ENCODE data around the gene G6PC1.
"Not testable (repeated sequence)": the region's sequence is repeated elsewhere in the genome, so short reads cannot be mapped to it uniquely, and the experiment has no call there.

Gene G6PC1

DNA sequence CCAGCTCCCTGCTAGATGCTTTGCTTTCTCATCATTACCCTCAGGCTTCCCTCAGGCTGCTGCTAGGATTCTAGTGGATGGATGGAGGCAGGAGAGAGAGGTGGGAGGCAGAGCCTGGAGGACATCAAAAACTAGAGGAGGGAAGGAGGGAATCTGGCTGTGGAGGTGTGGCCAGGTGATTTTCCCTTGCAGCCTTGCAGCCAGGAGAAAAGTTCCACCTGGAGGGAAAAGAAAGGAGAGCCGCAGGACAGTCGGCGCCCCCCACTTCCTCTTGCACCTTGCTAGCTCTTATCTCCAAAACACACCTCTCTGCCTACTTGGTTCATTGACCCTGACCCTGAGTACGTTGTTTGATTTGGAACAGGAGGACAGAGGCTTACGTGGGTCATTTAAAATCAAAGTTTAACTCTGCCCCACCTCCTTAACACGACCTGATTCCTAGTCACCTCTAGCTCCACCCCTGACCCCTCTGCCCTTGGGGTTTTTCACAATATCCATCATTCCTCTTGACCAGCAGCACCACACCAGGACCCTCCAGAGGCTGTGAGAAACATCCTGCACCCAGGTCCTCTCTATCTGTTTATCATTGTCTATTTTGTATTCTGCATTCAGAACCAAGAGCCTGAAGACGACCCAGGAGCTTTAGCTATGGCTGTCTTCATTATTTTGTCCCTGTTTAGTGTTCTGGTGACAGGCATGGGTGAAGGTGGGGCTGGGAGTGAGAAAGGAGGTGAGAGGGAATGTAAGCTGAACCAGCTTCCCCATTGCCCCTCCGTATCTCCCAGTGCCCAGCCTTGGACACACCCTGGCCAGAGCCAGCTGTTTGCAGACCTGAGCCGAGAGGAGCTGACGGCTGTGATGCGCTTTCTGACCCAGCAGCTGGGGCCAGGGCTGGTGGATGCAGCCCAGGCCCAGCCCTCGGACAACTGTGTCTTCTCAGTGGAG is 33.7 kb upstream of the G6PC1 start:
- POLR2A ChIA-PET = interaction anchor here (1.8 kb wide), 1 partner anchor 43 kb away, joined by 4 read pairs; the partner anchor contains the start of gene BECN1
- CTCF ChIA-PET = interaction anchor here (1.0 kb wide), 1 partner anchor 289 kb away, joined by 3 read pairs; the partner anchor contains the start of gene PSMC3IP
- no peak overlapping the region for H3K4me3 ChIP-seq (ENCODE audit: low read depth, low read length)
- H3K36me3 ChIP-seq (ENCODE audit: control insufficient read depth in 2 of 2, insufficient read depth in 1 of 2, low read length in 2 of 2) = no peaks in the 10 kb centered on the region
- no peaks in the 10 kb centered on the region; the same call in 1 of the 2 replicates for H3K9me3 ChIP-seq (ENCODE audit: control insufficient read depth, insufficient read depth, low read depth, low read length)
- H3K4me1 ChIP-seq (ENCODE audit: control insufficient read depth, insufficient read depth, low read length) = no peaks in the 10 kb centered on the region
- TF ChIP-seq ZNF654 (tag by site-specific recombination; IDR thresholded peaks at IDR 0.05; ENCODE audit: low read depth) = no peak
- no peak overlapping the region for H3K27ac ChIP-seq (ENCODE audit: extremely low read depth, low read depth, low read length)

DNA sequence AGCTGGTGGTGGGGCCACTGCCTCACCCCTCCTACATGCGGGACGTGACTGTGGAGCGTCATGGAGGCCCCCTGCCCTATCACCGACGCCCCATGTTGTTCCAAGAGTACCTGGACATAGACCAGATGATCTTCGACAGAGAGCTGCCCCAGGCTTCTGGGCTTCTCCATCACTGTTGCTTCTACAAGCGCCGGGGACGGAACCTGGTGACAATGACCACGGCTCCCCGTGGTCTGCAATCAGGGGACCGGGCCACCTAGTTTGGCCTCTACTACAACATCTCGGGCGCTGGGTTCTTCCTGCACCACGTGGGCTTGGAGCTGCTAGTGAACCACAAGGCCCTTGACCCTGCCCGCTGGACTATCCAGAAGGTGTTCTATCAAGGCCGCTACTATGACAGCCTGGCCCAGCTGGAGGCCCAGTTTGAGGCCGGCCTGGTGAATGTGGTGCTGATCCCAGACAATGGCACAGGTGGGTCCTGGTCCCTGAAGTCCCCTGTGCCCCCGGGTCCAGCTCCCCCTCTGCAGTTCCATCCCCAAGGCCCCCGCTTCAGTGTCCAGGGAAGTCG is 32.8 kb upstream of the G6PC1 start:
- not testable (repeated sequence) for H3K36me3 ChIP-seq (ENCODE audit: control insufficient read depth in 2 of 2, insufficient read depth in 1 of 2, low read length in 2 of 2); H3K9me3 ChIP-seq (ENCODE audit: control insufficient read depth, insufficient read depth, low read depth, low read length); H3K4me1 ChIP-seq (ENCODE audit: control insufficient read depth, insufficient read depth, low read length); H3K27ac ChIP-seq (ENCODE audit: extremely low read depth, low read depth, low read length); H3K4me3 ChIP-seq (ENCODE audit: low read depth, low read length)
- CTCF ChIA-PET = interaction anchor here (1.2 kb wide), 1 partner anchor 46 kb away, joined by 5 read pairs; no protein-coding TSS in a partner anchor
- POLR2A ChIA-PET = interaction anchor here (1.8 kb wide), 1 partner anchor 44 kb away, joined by 4 read pairs; the partner anchor contains the start of gene BECN1

GRCh38 chr17:42868338-42868737 is 32.3 kb upstream of the G6PC1 start:
- H3K4me1 ChIP-seq (ENCODE audit: control insufficient read depth, insufficient read depth, low read length) = no peaks in the 10 kb centered on the region
- H3K4me3 ChIP-seq (ENCODE audit: low read depth, low read length) = no peak overlapping the region
- POLR2A ChIA-PET = no interaction called here
- no peaks in the 10 kb centered on the region for H3K36me3 ChIP-seq (ENCODE audit: control insufficient read depth in 2 of 2, insufficient read depth in 1 of 2, low read length in 2 of 2)
- H3K27ac ChIP-seq (ENCODE audit: extremely low read depth, low read depth, low read length) = no peak overlapping the region
- TF ChIP-seq MZF1 (tag by site-specific recombination; IDR thresholded peaks at IDR 0.05; ENCODE audit: borderline replicate concordance) (no peak), ZNF544 (tag by site-specific recombination; IDR thresholded peaks at IDR 0.05) (no peak), HIC1 (tag by site-specific recombination; IDR thresholded peaks at IDR 0.05) (no peak), ZFHX2 (tag by site-specific recombination; conservative IDR thresholded peaks at IDR 0.05) (no peak)
- TF ChIP-seq, protein P1, sequence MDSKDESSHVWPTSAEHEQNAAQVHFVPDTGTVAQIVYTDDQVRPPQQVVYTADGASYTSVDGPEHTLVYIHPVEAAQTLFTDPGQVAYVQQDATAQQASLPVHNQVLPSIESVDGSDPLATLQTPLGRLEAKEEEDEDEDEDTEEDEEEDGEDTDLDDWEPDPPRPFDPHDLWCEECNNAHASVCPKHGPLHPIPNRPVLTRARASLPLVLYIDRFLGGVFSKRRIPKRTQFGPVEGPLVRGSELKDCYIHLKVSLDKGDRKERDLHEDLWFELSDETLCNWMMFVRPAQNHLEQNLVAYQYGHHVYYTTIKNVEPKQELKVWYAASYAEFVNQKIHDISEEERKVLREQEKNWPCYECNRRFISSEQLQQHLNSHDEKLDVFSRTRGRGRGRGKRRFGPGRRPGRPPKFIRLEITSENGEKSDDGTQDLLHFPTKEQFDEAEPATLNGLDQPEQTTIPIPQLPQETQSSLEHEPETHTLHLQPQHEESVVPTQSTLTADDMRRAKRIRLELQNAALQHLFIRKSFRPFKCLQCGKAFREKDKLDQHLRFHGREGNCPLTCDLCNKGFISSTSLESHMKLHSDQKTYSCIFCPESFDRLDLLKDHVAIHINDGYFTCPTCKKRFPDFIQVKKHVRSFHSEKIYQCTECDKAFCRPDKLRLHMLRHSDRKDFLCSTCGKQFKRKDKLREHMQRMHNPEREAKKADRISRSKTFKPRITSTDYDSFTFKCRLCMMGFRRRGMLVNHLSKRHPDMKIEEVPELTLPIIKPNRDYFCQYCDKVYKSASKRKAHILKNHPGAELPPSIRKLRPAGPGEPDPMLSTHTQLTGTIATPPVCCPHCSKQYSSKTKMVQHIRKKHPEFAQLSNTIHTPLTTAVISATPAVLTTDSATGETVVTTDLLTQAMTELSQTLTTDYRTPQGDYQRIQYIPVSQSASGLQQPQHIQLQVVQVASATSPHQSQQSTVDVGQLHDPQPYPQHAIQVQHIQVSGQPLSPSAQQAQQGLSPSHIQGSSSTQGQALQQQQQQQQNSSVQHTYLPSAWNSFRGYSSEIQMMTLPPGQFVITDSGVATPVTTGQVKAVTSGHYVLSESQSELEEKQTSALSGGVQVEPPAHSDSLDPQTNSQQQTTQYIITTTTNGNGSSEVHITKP (tag by site-specific recombination; IDR thresholded peaks at IDR 0.05) = no peak
- no peaks in the 10 kb centered on the region; the same call in 1 of the 2 replicates for H3K9me3 ChIP-seq (ENCODE audit: control insufficient read depth, insufficient read depth, low read depth, low read length)
- CTCF ChIA-PET = interaction anchor here (1.2 kb wide), 1 partner anchor 45 kb away, joined by 5 read pairs; no protein-coding TSS in a partner anchor

DNA sequence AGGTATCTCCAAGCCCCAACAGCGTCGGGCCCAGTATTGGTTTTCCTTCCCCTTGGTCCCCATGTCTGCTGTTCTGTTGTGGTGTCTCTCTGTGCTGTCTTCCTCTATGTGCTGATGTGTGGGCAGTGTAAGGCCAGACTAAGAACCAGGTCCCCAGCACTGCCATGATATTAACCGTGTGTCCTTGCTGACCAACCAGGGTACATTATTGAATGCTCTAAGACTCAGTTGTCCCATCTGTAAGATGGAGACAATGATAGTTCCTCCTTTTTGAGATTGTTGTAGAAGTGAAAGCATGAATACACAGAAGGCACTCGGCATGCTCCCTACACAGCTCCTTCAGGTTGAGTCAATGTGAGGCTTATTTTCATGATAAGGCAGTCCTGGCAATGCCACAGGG is 29.0 kb upstream of the G6PC1 start:
- ChIA-PET POLR2A (no interaction called here), CTCF (no interaction called here)
- no peak overlapping the region for H3K27ac ChIP-seq (ENCODE audit: extremely low read depth, low read depth, low read length)
- H3K4me1 ChIP-seq (ENCODE audit: control insufficient read depth, insufficient read depth, low read length) = no peaks in the 10 kb centered on the region
- H3K36me3 ChIP-seq (ENCODE audit: control insufficient read depth in 2 of 2, insufficient read depth in 1 of 2, low read length in 2 of 2) = no peaks in the 10 kb centered on the region
- no peak overlapping the region for H3K4me3 ChIP-seq (ENCODE audit: low read depth, low read length)
- no peaks in the 10 kb centered on the region; the same call in 1 of the 2 replicates for H3K9me3 ChIP-seq (ENCODE audit: control insufficient read depth, insufficient read depth, low read depth, low read length)
- TF ChIP-seq, protein P2, sequence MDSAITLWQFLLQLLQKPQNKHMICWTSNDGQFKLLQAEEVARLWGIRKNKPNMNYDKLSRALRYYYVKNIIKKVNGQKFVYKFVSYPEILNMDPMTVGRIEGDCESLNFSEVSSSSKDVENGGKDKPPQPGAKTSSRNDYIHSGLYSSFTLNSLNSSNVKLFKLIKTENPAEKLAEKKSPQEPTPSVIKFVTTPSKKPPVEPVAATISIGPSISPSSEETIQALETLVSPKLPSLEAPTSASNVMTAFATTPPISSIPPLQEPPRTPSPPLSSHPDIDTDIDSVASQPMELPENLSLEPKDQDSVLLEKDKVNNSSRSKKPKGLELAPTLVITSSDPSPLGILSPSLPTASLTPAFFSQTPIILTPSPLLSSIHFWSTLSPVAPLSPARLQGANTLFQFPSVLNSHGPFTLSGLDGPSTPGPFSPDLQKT (IDR thresholded peaks at IDR 0.05; ENCODE audit: borderline replicate concordance, low read depth, low read length) = no peak
- no peak for TF ChIP-seq ZNF837 (tag by site-specific recombination; IDR thresholded peaks at IDR 0.05)
- no peak for TF ChIP-seq ZNF488 (tag by site-specific recombination; IDR thresholded peaks at IDR 0.05)
- TF ChIP-seq, protein P3, sequence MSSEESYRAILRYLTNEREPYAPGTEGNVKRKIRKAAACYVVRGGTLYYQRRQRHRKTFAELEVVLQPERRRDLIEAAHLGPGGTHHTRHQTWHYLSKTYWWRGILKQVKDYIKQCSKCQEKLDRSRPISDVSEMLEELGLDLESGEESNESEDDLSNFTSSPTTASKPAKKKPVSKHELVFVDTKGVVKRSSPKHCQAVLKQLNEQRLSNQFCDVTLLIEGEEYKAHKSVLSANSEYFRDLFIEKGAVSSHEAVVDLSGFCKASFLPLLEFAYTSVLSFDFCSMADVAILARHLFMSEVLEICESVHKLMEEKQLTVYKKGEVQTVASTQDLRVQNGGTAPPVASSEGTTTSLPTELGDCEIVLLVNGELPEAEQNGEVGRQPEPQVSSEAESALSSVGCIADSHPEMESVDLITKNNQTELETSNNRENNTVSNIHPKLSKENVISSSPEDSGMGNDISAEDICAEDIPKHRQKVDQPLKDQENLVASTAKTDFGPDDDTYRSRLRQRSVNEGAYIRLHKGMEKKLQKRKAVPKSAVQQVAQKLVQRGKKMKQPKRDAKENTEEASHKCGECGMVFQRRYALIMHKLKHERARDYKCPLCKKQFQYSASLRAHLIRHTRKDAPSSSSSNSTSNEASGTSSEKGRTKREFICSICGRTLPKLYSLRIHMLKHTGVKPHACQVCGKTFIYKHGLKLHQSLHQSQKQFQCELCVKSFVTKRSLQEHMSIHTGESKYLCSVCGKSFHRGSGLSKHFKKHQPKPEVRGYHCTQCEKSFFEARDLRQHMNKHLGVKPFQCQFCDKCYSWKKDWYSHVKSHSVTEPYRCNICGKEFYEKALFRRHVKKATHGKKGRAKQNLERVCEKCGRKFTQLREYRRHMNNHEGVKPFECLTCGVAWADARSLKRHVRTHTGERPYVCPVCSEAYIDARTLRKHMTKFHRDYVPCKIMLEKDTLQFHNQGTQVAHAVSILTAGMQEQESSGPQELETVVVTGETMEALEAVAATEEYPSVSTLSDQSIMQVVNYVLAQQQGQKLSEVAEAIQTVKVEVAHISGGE (tag by site-specific recombination; conservative IDR thresholded peaks at IDR 0.05; ENCODE audit: low read depth) = no peak
- no peak for TF ChIP-seq ZNF223 (tag by site-specific recombination; IDR thresholded peaks at IDR 0.05)
